ENCODE measurements around the gene SETBP1.

Gene SETBP1

DNA sequence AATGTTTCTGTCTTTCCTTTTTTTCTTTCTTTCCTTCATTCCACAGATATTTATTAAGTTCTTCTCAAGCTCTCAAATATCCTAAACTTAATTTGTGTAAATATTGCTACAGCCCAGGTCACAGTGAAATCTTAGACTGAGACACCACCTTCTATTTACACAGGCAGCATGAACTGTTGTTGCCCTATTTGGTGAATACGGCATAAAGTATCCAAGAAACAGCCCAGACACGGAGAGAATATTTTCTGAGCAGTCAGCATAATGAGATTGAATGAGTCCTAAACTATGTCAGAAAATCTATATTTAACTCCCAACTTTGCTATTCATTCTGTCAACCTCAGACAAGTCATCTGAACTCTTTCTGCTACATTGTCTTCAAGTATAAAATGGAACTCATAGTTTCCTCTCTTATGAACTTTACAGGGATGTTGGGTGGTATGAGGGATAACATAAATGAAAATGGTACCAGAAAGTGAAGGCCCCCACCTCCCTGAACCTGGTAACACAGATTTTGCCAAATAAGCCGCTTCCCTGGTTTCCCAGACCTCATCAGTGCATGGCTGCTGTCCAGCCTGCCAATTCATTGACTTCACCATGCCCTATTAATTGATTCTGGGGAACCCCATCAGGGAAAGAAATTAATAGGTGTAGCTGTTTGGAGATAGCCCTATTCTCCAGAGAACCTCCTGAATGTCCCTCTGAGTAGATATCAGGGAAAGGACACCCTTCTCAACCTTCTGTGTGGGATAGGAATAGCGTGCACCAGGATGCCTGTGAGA is 235.9 kb downstream of the SETBP1 start:
- H3K27ac ChIP-seq = no peak overlapping the region
- H2AFZ ChIP-seq = no peak overlapping the region
- no peak overlapping the region for H3K4me2 ChIP-seq (ENCODE audit: low read length)
- H3K79me2 ChIP-seq = peaks cover 8% of the 10 kb centered on the region
- no peak overlapping the region for H3K9ac ChIP-seq
- TF ChIP-seq, protein P1, sequence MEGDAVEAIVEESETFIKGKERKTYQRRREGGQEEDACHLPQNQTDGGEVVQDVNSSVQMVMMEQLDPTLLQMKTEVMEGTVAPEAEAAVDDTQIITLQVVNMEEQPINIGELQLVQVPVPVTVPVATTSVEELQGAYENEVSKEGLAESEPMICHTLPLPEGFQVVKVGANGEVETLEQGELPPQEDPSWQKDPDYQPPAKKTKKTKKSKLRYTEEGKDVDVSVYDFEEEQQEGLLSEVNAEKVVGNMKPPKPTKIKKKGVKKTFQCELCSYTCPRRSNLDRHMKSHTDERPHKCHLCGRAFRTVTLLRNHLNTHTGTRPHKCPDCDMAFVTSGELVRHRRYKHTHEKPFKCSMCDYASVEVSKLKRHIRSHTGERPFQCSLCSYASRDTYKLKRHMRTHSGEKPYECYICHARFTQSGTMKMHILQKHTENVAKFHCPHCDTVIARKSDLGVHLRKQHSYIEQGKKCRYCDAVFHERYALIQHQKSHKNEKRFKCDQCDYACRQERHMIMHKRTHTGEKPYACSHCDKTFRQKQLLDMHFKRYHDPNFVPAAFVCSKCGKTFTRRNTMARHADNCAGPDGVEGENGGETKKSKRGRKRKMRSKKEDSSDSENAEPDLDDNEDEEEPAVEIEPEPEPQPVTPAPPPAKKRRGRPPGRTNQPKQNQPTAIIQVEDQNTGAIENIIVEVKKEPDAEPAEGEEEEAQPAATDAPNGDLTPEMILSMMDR (IDR thresholded peaks at IDR 0.05) = no peak
- no peaks in the 10 kb centered on the region for H3K36me3 ChIP-seq (ENCODE audit: control insufficient read depth, insufficient read depth, low read length)
- H3K4me1 ChIP-seq = peaks cover 12% of the 10 kb centered on the region
- no peak overlapping the region for H3K4me3 ChIP-seq (ENCODE audit: low read depth, low read length)
- no peaks in the 10 kb centered on the region for H3K9me3 ChIP-seq (ENCODE audit: control insufficient read depth, low read length)
- H3K27me3 ChIP-seq (ENCODE audit: control insufficient read depth, insufficient read depth, low read length) = no peaks in the 10 kb centered on the region

DNA sequence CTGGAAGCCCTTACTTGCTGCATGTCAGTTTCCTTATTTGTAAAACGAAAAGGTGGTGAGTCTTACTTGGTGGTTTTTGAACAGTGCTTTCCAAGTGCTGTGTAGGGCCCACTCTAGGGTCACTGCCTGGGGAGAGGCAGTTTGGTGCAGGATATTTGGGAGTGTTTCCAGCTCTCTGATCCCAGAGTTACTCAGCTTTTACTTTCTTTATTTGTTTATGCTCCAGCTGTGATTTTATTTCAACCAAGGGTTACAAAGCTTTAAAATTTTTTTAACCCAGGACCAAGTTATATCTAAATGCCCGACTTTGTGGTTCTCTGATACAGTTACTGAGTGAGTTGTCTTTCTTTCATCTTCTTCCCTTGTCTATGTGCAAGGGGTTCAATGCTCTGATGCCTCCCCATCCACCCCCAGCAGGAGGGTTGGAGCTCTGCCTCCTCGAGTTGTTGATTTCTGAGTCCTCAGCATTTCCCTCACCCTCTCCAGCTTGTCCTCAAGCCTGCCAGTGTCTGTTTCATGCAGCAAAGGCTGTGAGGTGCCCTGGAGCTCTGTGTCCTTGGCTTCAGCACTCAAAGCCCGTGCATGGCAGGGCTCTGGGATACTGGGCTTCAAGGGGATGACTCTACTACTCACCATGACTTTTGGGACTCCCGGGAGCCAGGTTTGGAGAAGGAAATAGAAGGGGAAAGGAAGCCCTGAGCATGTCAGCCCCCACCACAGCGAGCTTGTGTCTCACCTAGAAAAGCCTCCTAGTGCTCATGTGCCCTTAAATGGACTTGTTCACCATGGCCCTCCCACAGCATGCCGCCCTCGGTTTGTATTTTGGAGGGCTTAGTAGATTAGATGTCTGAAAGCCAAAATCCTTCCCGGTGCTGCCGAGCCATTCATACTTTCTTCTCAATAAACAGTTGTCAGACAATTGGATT is 236.8 kb downstream of the SETBP1 start:
- no peak overlapping the region for H3K9ac ChIP-seq
- H3K27ac ChIP-seq = no peak overlapping the region
- H3K27me3 ChIP-seq (ENCODE audit: control insufficient read depth, insufficient read depth, low read length) = no peaks in the 10 kb centered on the region
- H3K4me1 ChIP-seq = peaks cover 12% of the 10 kb centered on the region
- TF ChIP-seq, protein P1 (IDR thresholded peaks at IDR 0.05) = no peak
- H3K4me3 ChIP-seq (ENCODE audit: low read depth, low read length) = no peak overlapping the region
- H3K36me3 ChIP-seq (ENCODE audit: control insufficient read depth, insufficient read depth, low read length) = no peaks in the 10 kb centered on the region
- H3K4me2 ChIP-seq (ENCODE audit: low read length) = no peak overlapping the region
- peaks cover 8% of the 10 kb centered on the region for H3K79me2 ChIP-seq
- no peaks in the 10 kb centered on the region for H3K9me3 ChIP-seq (ENCODE audit: control insufficient read depth, low read length)
- no peak overlapping the region for H2AFZ ChIP-seq

DNA sequence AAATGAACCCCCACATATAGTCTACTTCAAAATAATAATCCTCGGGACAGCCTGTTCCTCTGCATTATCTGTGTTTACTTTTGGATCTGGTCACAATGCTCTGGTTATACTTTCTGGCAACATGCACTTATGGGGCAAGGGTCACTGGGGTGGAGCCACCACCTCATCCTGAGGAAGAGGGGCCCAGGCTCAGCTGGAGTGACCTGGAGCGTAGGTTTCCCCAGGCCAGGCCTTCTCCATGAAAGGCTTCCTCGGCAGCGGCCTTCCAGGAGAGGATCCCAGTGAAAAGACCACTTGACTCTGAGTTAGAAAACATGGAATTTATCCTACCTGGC is 237.4 kb downstream of the SETBP1 start:
- Histone ChIP-seq H3K9me3 (ENCODE audit: control insufficient read depth, low read length) (no peaks in the 10 kb centered on the region), H3K36me3 (ENCODE audit: control insufficient read depth, insufficient read depth, low read length) (no peaks in the 10 kb centered on the region), H3K4me2 (ENCODE audit: low read length) (no peak overlapping the region), H3K9ac (no peak overlapping the region), H3K4me3 (ENCODE audit: low read depth, low read length) (no peak overlapping the region), H3K27me3 (ENCODE audit: control insufficient read depth, insufficient read depth, low read length) (no peaks in the 10 kb centered on the region), H3K4me1 (peaks cover 12% of the 10 kb centered on the region), H3K27ac (no peak overlapping the region), H3K79me2 (peaks cover 3% of the 10 kb centered on the region), H2AFZ (no peak overlapping the region)
- TF ChIP-seq, protein P1 (IDR thresholded peaks at IDR 0.05) = no peak

DNA sequence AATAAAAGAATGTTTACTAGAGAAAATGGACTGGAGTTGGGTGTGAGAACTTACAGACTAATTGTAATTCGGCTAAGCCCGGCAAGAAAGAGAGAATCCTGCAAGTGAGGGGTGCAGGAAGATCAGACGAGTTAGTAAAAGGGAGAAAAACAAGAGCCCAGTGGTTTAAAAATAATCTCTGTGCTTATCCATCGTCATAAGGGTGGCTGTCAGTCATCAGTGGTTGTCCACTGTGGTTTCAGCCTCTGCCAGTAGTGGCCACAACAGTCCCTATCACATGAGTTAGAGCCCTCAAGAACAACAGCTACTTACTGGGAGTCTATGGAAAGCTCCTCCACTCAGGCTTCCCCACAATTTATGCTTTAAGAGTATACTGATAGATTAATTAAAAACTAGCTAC is 239.8 kb downstream of the SETBP1 start:
- TF ChIP-seq, protein P1 (IDR thresholded peaks at IDR 0.05) = no peak
- no peaks in the 10 kb centered on the region for H3K79me2 ChIP-seq
- H3K36me3 ChIP-seq (ENCODE audit: control insufficient read depth, insufficient read depth, low read length) = no peaks in the 10 kb centered on the region
- H3K9ac ChIP-seq = no peak overlapping the region
- H3K27ac ChIP-seq = no peak overlapping the region
- H3K4me3 ChIP-seq (ENCODE audit: low read depth, low read length) = no peak overlapping the region
- H3K4me1 ChIP-seq = peaks cover 12% of the 10 kb centered on the region
- no peak overlapping the region for H2AFZ ChIP-seq
- H3K27me3 ChIP-seq (ENCODE audit: control insufficient read depth, insufficient read depth, low read length) = no peaks in the 10 kb centered on the region
- H3K4me2 ChIP-seq (ENCODE audit: low read length) = no peak overlapping the region
- no peaks in the 10 kb centered on the region for H3K9me3 ChIP-seq (ENCODE audit: control insufficient read depth, low read length)

Data from parathyroid adenoma (tissue), 2 donors.